Testis (tissue), 2 donors: ENCODE measurements around the gene SPSB4.

Source experiments
- POLR2A ChIP-seq: fragments of 450-650 bp; IDR thresholded peaks from one replicate; pipeline ENCODE4 v1.6.1; 2017; ENCODE audit warnings: antibody characterized with exemption, mild to moderate bottlenecking, moderate library complexity
- TF ChIP-seq, protein P1 (sequence below), 3 experiments: fragments of 450-650 bp in 2 of 3; fragments of 200-600 bp in 1 of 3; sonication (generic) in 1 of 3; IDR thresholded peaks; one replicate each; pipeline ENCODE4 v1.5.1; 2016 to 2019; ENCODE audit warnings: antibody characterized with exemption in 3 of 3, mild to moderate bottlenecking in 2 of 3, moderate library complexity in 1 of 3

GRCh38 chr3:141006344-141006743 lies 44.8 kb upstream of the SPSB4 start:
- TF ChIP-seq, protein P1, sequence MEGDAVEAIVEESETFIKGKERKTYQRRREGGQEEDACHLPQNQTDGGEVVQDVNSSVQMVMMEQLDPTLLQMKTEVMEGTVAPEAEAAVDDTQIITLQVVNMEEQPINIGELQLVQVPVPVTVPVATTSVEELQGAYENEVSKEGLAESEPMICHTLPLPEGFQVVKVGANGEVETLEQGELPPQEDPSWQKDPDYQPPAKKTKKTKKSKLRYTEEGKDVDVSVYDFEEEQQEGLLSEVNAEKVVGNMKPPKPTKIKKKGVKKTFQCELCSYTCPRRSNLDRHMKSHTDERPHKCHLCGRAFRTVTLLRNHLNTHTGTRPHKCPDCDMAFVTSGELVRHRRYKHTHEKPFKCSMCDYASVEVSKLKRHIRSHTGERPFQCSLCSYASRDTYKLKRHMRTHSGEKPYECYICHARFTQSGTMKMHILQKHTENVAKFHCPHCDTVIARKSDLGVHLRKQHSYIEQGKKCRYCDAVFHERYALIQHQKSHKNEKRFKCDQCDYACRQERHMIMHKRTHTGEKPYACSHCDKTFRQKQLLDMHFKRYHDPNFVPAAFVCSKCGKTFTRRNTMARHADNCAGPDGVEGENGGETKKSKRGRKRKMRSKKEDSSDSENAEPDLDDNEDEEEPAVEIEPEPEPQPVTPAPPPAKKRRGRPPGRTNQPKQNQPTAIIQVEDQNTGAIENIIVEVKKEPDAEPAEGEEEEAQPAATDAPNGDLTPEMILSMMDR (IDR thresholded peaks at IDR 0.05), result no peak
- no peak for TF ChIP-seq POLR2A
